ENCODE results near the gene ATMIN.
A peak's percentile ranks its signal among the peaks of the same experiment; 100 is the strongest.

Gene ATMIN

DNA sequence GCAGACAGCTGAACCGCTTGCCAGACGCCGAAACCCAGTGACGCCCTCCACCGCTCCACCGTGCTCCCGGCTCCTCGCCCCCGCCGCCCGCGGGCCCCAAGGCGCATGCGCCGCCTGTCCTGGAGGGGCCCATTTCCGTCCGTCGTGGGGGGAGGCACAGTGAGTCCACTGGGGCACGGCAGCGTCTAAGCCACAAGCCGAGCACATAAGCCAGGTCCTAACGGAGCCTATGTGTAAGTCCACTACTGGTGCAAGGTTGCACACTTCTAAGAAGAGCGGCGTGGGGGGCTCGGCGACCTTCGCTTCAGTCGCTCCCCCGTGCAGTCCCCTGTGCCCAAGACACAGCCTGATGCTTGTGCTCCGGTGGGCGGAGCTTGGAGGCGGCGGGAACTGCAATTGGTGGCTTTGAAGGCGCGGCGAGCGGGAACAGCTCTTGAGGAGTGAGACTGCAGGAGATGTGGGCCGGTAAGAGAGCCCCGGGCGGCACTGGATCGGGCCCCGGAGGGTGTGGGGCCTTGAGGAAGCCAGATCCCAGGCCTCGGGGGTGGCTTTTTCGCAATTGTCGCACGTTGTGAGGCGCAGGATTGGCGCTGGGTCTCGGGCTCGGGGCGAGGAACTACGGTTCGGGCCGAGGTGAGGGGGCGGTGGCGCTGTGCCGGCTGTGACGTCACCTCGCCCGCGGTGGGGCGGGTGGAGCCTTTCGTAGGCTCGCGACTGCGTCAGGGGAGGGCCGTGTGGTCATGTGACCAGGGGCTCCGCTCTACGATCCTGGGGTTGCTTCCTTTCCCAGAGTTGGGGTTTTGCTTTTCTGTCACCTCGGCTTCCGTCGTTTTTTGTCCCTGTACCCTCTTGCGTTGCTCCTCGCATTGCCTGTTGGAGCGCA lies 28.6 kb upstream of the ATMIN start, which contains the start of the genes CENPN and CMC2:
Gene CENPN, plus strand, starts transcription at position 402 of the 883 bp plus-strand sequence. CDS start 4,726 bp downstream, outside the sequence.
Gene CMC2, minus strand, starts transcription at position 73 of the 883 bp plus-strand sequence. CDS start 9,491 bp downstream, outside the sequence.
- peak; percentile 98 to 99 for DNase-seq

DNA sequence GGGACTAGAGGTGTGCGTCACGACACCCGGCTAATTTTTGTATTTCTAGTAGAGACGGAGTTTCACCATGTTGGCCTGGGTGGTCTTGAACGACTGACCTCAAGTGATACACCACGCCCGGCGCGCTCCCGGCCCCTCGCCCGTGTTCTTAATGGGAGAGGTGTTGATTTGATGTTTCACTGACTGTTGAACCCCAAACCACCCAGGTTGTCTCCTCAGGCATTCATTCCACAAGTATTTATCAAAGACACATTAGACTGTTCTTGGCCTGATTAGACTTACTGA lies 27.2 kb upstream of the ATMIN start:
- DNase-seq, result no peak

DNA sequence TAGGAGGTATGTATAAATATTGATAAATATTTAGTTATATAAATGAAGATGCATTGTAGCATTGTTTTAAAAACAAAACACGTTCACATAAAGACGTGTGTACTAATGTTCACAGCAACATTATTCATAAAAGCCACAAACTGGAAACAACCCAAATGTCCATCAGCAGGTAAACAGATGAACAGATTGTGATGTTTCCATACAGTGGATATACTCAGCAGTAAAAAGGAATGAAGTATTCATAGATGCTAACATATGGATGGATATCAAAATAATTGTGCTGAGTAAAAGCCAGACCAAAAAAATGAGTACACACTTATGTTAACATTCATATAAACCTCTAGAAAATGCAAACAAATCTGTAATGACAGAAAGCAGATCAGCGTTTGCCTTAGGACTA lies 22.7 kb upstream of the ATMIN start:
- DNase-seq, result no peak

DNA sequence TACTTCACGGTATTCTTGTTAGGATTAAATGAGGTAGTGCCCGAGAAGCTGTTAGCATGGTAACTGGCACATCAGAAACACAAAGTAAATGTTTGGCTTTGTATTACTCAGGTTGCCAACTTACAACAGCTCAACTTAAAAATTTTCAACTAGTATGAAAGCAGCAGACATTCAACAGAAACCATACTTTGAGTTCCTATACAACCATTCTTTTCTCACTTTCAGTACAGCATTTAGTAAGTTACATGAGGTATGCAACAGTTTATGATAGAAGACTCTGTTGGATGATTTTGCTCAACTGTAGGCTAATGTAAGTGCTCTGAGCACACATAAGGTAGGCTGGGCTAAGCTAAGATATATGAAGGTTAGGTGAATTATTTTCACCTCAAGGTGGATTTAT lies 21.0 kb upstream of the ATMIN start:
- DNase-seq, result no peak

DNA sequence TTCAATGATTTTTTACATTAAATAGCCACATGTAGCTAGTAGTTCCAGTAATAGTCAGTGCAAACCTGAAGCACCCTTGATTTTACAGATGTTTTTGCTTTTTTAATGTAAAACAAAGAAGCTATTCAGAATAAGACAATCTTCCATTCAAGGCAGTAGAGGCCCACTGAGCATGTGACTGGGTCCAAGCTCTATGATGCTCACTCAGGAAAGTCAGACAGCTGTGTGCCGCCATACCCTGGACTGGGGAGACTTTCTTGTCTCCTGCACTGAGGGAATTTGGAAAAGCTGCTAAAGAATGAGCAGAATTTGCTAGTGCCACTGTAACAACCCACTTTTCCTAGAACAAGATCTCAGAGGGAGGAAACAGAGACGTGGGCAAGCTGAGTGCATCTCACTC lies 17.1 kb upstream of the ATMIN start:
- no peak for DNase-seq

DNA sequence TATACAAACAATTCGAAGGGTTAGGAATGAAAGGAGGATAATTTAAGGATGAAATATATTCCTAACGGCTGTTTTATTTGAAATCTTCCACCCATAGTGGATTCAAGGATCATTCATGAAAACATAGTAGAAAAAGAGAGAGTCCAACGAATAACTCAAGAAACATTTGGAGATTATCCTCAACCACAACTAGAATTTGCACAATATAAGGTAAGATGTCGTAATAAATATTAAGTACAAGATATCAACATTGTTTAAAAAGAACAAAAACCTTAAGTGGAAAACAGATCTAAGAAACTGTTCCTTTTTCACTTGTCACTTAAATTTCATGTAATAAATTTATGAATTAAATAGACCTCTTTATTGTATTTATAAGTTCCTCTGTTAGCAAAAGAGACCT lies 9.2 kb upstream of the ATMIN start:
- DNase-seq, result no peak

DNA sequence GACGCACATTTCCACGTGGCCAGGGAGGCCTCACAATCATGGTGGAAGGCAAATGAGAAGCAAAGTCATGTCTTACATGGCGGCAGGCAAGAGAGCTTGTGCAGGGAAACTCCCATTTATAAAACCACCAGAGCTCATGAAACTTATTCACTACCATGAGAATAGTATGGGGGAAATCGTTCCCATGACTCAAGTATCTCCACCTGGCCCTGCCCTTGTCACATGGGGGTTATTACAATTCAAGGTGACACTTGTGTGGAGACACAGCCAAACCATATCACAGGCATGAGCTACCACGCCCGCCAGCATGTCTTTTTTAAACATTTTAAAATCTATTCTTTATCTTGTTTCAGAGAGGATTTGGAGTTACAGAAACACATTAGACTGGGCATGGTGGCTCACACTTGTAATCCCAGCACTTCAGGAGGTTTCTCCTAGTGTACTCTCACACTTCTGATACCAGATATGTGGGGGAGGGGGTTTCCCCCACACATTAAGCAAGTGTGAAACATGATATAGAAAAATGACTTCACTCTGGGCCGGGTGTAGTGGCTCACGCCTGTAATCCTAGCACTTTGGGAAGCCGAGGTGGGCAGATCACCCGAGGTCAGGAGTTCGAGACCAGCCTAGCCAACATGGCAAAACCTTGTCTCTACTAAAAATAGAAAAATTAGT lies 5.6 kb upstream of the ATMIN start:
- DNase-seq, result no peak

DNA sequence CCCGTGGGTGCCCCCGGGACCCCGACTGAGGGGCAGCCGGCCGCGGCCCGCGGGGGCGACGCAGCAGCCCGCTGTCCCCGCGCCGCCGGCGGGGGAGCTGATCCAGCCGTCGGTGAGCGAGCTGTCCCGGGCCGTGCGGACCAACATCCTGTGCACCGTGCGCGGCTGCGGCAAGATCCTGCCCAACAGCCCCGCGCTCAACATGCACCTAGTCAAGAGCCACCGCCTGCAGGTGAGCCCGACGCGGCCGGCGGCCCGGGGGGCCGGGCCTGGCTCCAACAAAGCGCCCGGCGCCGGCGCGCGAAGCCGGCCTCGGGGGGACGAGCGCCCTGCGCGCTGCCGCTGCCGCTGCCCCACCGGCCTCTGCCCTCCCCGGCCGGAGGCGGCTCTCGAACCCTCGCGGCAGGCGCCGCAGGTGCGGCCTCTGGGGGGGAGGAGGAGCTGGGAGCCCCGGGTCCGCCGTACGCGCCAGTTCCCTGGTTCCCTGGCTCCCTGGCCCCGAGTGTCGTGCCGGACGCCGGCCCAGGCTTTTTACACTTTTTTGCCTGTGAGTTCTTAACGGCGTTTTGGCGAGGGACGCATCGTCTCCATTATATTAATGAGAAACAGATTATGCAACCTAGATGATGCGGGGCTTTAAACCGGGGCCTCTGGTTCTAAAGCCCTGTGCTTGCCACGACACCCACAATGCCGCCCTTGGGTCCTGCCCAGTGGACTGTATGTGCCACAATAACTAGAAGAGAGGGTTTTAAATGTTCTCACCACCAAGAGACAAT lies 521 bp downstream of the ATMIN start:
- peak in 1 of 2 experiments; percentile 34 for DNase-seq

DNA sequence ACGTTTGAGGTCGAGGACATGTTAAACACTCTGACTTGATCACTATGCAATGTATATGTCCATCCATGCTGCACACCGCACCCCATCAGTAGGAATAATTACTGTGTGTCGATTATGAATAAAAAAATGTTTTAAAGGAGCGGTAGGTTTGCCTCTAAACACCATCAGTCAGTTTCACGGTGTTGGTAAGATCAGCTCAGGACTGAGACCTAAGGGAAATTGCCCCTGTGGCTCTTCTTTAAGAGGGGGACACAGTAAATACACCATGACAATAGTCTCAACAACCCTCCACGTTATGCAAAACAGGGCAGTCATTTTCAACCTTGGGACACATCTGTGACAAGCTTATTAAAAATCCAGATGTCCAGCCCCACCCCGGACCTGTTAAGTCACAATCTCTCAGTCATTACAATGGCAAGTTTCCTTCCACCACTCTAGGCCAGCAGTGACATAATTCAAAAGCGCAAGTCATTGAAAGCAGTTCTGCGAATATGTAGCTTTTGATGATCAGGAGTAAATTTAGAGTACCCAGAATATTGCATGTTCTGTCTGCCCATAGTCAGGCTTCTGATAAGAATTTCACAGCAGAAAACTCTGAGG lies 1.2 kb downstream of the ATMIN start:
- DNase-seq, result no peak

DNA sequence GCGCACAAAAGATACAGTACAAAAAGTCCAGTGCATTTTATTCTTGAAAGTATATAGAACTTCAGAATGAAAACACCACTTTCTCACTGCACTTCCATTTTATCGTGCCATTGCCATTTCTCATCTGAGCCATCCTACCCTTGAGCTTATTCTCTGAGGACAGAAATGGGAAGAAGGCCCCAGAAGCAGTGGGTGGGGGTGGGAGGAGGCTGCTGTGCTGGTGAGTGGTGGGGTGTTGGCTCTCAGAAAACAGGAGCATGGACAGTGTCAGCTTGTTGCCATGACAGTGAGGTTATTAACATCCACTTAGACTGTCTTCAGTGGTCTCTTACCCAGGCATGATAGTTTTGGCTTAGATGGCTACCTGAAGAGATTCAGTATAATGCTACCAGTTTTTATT lies 4.5 kb downstream of the ATMIN start:
- DNase-seq, result no peak

DNA sequence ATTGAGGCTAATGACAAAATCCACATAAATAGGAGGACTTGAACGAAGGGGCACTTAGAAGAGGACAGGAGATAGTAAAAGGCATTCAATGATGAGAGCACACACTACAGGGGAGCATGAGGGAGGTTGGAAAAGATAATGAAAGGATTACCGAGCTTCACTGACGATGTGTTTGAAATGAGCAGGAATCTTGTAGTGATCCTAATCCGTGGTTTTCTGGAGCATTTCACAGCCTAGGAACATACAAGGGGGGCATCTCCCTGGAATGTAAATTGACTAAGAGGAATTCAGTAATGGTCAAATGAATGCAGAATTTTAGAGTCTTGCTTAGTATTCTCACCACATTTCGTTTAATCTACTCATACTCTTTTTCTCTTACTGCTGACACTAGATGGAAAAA lies 5.2 kb downstream of the ATMIN start:
- DNase-seq, result no peak

DNA sequence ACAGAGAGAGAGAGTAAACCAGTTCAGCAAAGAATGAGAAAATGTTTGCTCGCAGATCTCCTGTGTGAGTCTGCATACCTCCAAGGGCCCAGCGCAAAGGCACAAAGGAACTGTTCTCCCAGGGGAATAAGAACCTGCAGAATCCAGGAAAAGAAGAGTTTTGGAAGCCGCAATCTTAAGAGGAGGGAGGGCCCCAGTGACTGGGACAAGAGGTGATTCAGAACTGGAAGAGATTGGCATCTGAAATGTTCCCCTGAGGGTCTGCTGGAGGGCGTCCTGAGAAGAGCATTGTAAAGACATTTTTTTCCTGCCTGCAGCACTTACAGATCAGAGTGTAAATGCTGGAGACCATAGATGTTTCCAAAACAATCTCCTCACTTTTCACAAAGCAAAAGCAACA lies 6.1 kb downstream of the ATMIN start:
- DNase-seq, result no peak

DNA sequence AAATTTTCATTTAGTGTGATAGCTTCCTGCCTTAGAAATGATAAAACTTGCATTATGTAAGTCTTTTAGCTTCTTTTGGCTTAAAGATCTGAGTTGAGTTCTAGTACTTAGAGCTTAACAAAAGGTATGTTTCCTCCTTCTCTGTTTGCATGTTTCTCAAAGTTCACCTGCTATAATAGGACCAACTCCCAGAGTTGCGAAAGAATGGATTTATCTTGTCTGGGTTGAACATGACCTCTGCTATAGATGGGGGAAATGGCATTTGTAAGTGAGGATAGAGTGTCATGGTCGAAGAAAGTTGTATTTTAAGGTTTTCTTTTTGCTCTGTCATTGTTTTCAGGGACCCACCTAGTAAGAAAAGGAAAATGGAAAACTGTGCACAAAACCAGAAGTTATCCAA lies 7.2 kb downstream of the ATMIN start:
- DNase-seq, result no peak

DNA sequence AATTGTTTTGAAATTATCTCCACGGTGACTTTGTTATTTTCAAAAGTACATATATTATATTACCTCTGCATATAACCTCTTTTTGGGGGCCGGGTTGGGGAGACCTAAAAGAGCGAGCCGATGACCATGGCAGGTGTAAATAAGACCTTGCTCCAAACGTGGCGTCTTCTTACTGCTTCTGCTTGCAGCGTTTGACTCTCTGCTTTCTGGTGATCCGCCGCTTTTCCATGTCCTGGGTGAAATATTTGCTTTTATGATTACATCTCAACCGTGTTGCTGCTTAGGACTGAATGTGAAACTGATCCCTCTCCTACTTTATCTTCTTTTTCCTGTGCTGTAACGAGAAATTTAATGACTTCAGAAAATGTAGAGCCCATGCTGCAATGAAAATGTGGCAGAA lies 18.1 kb downstream of the ATMIN start:
- DNase-seq, result no peak

DNA sequence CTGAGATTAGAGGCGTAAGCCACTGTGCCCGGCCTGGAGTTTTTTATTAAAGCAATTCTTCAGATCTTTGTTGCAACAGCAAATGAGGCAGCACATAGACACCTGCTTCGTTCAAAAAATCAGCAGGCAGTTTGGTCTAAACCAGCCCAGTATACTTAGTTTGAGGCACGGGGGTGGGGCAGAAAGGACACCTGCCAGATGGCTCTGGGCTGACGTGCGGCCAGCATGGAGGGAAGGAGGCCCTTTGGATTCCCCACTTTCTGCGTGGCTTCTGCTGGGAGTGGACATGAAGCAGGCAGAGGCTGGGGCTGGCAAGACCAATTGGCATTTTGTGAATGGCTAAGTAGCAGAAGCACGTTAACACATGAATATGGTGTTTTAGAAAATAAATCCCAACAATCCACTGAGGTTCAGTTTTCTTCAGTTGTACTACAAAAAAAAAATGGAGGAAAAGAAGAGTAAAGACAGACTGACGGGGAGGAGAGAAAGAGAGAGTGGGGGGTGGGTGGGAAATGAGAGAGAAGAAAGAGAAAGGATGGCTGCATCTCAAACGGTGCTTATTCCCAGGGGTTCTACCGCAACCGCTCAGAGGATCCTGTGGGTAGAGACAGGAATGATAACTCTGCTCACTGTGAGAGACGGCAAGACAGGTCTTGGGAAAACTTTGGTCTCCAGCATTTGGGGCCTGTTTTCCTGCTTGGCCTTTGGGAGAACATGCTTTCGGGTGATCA lies 25.1 kb downstream of the ATMIN start:
- no peak for DNase-seq

DNA sequence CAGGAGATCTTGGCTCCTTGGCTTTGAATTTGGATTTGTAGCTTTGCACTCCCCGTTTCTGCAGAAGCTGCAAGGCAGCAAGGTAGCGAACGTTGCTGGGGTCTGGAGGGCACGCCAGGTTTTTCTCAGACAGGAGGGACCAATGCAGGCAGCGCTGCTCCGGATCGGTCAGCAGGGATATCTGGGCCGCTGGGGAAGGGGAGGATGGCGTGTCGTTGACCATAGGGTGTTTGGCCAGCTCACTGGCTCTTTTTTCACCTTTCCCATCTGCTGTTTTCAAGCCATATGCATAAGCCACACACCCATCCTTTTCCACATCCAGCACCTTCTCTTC lies 25.6 kb downstream of the ATMIN start:
- DNase-seq, result no peak

DNA sequence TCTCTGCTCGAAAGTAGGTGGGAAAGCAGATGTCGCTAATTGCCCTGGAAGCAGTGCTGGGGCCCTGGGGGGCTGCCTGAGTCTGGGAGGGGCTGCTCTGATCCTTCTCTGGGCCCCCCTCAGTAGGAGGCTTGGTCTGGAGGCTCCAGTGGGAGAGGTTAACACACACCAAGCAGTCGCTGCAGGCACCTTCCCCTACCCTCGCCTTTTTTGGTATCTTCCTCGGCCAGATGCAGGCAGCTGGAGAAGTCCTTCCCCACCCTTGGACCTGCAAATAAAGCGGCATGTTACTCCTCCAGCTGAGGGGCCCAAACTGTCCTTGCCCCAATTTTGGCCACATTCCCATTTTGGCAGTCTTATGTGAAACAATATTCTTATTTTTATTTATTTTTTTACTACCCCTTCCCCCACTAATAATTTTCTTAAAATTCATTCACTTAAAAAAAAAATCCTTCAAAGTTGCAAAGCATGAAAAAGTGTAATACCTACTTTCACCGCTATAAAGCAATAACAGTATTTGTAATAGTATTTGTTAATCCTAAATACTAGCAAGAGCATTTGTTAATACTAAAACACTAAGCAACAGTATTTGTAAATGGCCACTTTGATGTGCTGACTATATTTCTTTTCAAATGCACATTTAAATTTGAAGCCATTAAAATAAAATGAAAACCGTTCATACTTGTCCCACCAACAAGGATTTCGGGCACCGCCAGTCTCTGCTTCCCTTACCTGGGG lies 26.4 kb downstream of the ATMIN start:
- DNase-seq, result no peak

DNA sequence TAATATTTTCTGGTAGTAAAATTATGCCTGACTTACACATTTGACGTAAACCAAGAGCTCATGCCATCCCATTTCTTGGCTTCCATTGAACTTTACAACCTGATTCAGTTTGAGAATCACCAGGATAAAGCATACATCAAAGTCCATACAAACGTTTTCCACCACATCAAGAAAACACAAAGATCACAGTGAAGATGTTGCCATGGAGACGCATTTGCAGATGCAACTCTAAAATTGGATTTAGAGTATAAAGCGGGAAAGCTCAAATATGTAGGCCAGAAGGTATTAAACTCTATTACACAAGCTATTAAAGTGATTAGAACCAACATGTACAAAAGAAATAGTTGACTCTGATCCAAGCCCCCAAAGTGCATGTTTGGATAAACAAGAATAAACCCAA lies 31.0 kb downstream of the ATMIN start:
- DNase-seq, result no peak

DNA sequence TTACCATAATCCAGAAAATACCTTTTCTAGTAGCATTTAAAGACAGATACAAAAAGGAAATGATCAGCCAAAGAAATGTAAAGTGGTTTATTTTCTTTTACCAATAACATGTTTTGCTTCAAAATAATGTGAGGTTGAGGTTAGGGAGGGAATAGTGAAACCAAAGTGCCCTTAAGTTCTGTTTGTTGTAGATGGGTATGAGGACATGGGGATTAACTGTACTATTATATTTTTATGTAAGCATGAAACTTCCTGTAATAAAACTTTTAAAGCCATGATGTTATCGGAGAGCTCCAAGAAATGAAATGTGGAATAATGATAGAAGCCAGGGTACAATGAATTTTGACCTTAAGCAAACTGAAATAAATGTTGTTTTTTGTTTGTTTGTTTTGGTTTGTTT lies 31.5 kb downstream of the ATMIN start:
- no peak for DNase-seq

DNA sequence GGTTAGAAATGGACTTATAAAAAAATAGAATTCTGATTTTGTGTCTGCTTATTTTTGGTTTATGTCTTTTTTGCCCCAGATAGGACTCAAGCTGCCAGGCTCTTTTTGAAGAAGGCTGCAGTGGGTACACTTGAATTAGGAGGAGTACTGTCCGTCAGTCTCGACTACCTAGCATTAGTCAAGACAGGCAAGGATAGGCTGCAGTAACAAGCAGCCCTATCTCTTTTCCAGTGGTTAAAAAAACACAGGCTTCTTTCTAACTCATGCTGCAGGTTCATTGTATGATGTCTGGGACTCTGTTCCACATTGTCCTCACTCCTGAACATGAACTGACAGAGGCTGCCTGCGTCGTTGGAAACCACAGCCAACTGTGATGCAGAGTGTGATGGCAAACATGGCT lies 33.4 kb downstream of the ATMIN start:
- no peak for DNase-seq

DNA sequence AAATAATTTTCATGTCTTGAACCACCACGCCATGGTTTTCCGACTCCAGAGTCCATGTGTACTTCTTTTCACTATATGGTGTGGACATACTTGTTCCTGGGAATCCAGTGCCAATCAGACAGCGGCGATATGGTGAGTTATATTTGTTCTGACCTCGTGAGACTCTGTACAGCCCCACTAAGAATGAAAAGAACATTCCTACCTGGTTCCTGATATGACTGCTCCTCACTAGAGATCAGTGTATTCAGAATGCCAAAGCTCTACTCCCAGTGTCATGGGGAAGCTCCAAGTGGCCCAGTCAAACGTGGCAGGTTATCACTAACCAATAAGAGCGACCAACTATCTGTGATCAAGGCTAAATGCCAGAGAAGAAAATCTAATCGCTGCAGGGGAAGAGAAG lies 35.3 kb downstream of the ATMIN start:
- no peak for DNase-seq

DNA sequence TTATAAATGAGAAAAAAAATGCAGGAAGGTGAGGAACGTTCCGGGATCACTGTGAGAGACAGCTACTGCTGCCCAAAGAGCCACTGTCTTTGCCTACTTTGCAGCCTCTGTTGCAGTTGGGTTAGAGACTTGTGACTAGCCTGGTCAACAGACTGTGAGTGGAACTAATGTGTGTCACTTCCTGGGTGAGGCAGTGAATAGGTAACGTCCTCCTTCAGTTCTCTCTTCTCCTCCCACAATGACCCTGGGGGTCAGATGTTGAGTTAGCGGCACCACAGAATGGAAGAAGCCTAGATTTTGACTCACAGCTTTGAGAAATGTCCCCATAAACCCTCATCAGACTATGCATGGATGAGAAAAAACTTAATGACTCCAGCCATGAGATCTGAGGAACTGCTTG lies 36.2 kb downstream of the ATMIN start:
- DNase-seq, result no peak

All from SHP77 (cell line).